Lower leg skin (tissue), 3 donors: ENCODE measurements around the gene SERPINA10.

Experiments used
- CTCF ChIP-seq, 3 donors: fragments of 450-650 bp; IDR thresholded peaks; one replicate each; pipeline ENCODE4 v1.5.1; 2016; ENCODE audit warnings: antibody characterized with exemption in 3 of 3, mild to moderate bottlenecking in 3 of 3, moderate library complexity in 2 of 3
- POLR2A ChIP-seq, 2 donors: fragments of 450-650 bp; IDR thresholded peaks; one replicate each; pipeline ENCODE4 v1.6.1; 2016 to 2017; ENCODE audit warnings: antibody characterized with exemption in 2 of 2, mild to moderate bottlenecking in 1 of 2, moderate library complexity in 1 of 2

- no peak for TF ChIP-seq POLR2A (IDR thresholded peaks at IDR 0.05)
- TF ChIP-seq CTCF (IDR thresholded peaks at IDR 0.05): no peak
These were observed 25.7 kb downstream of the SERPINA10 start for GRCh38 chr14:94267352-94267751.
